ENCODE results near the gene MT1H. TPM values are rescaled to one million over a fixed set of nuclear protein-coding genes. Genes with fewer than 3 reads are reported as not detected.

Gene MT1H
- total and polyA plus RNA-seq, 2 of the 13 experiments (the other 11 are each of a cell fraction or from before 2014, with no cell fraction given), result 0.60 TPM; not detected in 1

DNA sequence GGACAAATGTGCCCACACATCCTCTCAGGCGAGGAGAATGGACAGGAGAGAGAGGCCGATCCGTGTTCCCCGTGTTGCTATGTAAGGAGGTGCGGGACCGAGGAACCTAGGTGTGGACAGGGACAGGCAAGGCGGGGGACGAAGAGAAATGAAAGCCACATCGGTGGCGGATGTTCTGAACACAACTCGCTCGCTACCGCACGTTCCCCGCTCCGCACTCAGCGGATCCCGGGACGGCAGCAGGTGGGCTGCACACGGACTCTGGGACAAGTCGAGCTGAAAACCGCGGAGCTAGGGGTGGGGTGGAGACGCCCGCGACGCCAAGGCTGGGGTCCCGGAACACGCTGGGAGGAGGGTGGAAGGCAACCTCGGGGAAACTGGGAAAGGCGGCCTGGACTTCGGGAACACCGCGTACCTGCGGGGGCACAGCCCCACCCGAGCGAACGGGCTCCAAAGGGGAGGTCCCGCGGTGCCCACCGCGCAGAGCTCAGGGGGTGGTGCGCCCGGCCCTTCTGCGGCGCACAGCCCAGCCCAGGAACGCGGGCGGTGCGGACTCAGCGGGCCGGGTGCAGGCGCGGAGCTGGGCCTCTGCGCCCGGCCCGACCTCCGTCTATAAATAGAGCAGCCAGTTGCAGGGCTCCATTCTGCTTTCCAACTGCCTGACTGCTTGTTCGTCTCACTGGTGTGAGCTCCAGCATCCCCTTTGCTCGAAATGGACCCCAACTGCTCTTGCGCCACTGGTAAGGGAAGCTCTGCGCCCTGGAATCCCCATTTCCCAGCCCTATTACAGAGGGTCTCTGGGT, 44.3 kb upstream of the MT1H start, which contains the start of gene MT1E (continued):
- TF ChIP-seq, protein P1, sequence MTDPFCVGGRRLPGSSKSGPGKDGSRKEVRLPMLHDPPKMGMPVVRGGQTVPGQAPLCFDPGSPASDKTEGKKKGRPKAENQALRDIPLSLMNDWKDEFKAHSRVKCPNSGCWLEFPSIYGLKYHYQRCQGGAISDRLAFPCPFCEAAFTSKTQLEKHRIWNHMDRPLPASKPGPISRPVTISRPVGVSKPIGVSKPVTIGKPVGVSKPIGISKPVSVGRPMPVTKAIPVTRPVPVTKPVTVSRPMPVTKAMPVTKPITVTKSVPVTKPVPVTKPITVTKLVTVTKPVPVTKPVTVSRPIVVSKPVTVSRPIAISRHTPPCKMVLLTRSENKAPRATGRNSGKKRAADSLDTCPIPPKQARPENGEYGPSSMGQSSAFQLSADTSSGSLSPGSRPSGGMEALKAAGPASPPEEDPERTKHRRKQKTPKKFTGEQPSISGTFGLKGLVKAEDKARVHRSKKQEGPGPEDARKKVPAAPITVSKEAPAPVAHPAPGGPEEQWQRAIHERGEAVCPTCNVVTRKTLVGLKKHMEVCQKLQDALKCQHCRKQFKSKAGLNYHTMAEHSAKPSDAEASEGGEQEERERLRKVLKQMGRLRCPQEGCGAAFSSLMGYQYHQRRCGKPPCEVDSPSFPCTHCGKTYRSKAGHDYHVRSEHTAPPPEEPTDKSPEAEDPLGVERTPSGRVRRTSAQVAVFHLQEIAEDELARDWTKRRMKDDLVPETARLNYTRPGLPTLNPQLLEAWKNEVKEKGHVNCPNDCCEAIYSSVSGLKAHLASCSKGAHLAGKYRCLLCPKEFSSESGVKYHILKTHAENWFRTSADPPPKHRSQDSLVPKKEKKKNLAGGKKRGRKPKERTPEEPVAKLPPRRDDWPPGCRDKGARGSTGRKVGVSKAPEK (CRISPR knock-in tag; IDR thresholded peaks at IDR 0.05; ENCODE audit: borderline replicate concordance), result peak; percentile 77; the same call in 1 of the 2 replicates
- TF ChIP-seq IKZF4 (CRISPR knock-in tag; IDR thresholded peaks at IDR 0.05; ENCODE audit: borderline replicate concordance, low read depth, not compliant biosample characterization), result no peak
- no peak for TF ChIP-seq HDAC6 (IDR thresholded peaks at IDR 0.05; ENCODE audit: low read depth, low read length)
- TF ChIP-seq ZMYM4 (CRISPR knock-in tag; IDR thresholded peaks at IDR 0.05), result peak; percentile 27; the same call in 1 of the 2 replicates
- TF ChIP-seq NFE2L2 (IDR thresholded peaks at IDR 0.05; ENCODE audit: low read length), result no peak

DNA sequence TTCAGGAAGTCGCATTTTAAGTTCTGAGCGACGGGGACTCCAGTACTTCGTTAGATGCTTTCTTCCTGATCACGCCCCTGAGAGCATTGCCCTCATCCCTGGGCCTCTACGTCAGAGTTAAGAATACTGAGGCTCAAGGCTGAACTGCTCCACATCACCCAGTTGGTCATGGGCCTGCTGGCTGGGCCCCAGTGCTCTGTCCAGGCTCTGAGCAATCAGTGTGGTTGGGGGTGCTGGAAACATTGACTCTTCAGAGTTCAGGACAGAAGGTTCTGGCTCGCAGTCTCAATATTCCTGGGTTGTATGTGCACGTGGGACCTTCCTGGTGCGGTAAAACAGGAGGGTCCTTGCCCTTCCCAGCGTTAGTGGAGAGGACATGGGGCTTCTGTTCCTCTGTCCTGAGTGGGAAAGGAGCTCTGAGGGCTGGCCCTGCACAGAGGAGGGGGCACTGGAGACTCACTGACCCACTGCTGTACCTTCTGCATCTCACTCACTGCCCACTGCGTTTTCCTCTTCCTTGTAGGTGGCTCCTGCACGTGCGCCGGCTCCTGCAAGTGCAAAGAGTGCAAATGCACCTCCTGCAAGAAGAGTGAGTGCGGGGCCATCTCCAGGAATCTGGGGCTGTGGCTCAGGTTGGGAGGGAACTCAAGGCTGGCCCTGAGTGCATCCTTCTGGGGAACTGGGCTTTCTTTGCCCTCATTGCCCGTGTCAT, 43.5 kb upstream of the MT1H start:
- WGBS (ENCODE audit: low lambda C conversion rate), result 31% methylated on average over 16 of the region's 16 CpGs
- Histone ChIP-seq H3K9ac (ENCODE audit: insufficient read depth, low read depth, low read length) (peak overlapping the region; percentile 64), H3K4me2 (ENCODE audit: low read depth, low read length) (peak overlapping the region; percentile 97), H3K9me3 (ENCODE audit: low read length) (no peaks in the 10 kb centered on the region), H2AFZ (ENCODE audit: low read length) (no peak overlapping the region), H3K4me1 (ENCODE audit: insufficient read depth, low read length) (peaks cover 60% of the 10 kb centered on the region), H3K79me2 (ENCODE audit: insufficient read depth, low read length) (no peaks in the 10 kb centered on the region), H3K4me3 (replicated peaks in 1 of 3; ENCODE audit: insufficient read depth in 1 of 3, low read depth in 2 of 3, low read length in 3 of 3) (peak overlapping the region; percentile 63 to 88 (median 72)), H4K20me1 (ENCODE audit: insufficient read depth, low read length) (no peaks in the 10 kb centered on the region), H3K36me3 (replicated peaks in 1 of 2; ENCODE audit: control insufficient read depth in 1 of 2, insufficient read depth in 2 of 2, low read length in 2 of 2) (no peaks in the 10 kb centered on the region), H3K27ac (ENCODE audit: extremely low read length, insufficient read depth, low read length) (no peak overlapping the region), H3K27me3 (ENCODE audit: control insufficient read depth in 1 of 2, insufficient read depth in 2 of 2, low read length in 2 of 2) (peaks cover 0 to 41% of the 10 kb centered on the region in 2 experiments; a peak in 3 of 5 replicates)
- FAIRE-seq (peak; percentile 56), ATAC-seq (peak; percentile 41), DNase-seq (ENCODE audit: low spot score) (no peak)
- ChIA-PET POLR2A (interaction anchor here (0.9 to 4.8 kb wide), 9 partner anchors 11 to 57 kb away, joined by 3 to 83 read pairs (median 5); partner anchors contain the start of genes MT1F and MT2A), CTCF (ENCODE audit: low intra/inter-chr PET ratio, low total read pairs) (no interaction called here)
- TSS peak; percentile 98 for BruUV-seq (replicated peaks)
- in situ Hi-C loops (cut with HindIII; ENCODE audit: extremely low pct_ligation_motif_present, low pct_unique_long_range_greater_than_20kb), result no loop called here
- intact Hi-C loops (cut with micrococcal nuclease; ENCODE audit: unreplicated experiment), result loop anchor here (2.0 kb wide), 1 partner anchor 17 kb away; the partner anchor contains the start of gene MT2A
- TF ChIP-seq, protein P2, sequence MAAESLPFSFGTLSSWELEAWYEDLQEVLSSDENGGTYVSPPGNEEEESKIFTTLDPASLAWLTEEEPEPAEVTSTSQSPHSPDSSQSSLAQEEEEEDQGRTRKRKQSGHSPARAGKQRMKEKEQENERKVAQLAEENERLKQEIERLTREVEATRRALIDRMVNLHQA (CRISPR knock-in tag; IDR thresholded peaks at IDR 0.05), result no peak
- TF ChIP-seq XRCC5 (optimal IDR thresholded peaks at IDR 0.05; ENCODE audit: low read length) (peak; percentile 2), AGO1 (IDR thresholded peaks at IDR 0.05; ENCODE audit: low read depth, low read length, poor library complexity, severe bottlenecking) (no peak), CBFB (CRISPR knock-in tag; IDR thresholded peaks at IDR 0.05) (no peak), U2AF1 (optimal IDR thresholded peaks at IDR 0.05; ENCODE audit: low read depth, low read length) (no peak), SOX6 (IDR thresholded peaks at IDR 0.05) (no peak), SOX6 (CRISPR knock-in tag; IDR thresholded peaks at IDR 0.05) (0 out of 2 replicates have a peak, but pooled peaks have one; percentile 6), ZNF781 (CRISPR knock-in tag; IDR thresholded peaks at IDR 0.05; ENCODE audit: borderline replicate concordance, not compliant biosample characterization) (no peak), ZNF572 (CRISPR knock-in tag; IDR thresholded peaks at IDR 0.05) (0 out of 2 replicates have a peak, but pooled peaks have one; percentile 57), SMYD3 (CRISPR knock-in tag; IDR thresholded peaks at IDR 0.05) (no peak), ZNF317 (CRISPR knock-in tag; IDR thresholded peaks at IDR 0.05) (no peak), RBM22 (optimal IDR thresholded peaks at IDR 0.05; ENCODE audit: low read length) (no peak), ZSCAN25 (CRISPR knock-in tag; IDR thresholded peaks at IDR 0.05) (0 out of 2 replicates have a peak, but pooled peaks have one; percentile 47), ZNF274 (CRISPR knock-in tag; IDR thresholded peaks at IDR 0.05) (peak; percentile 21; the same call in 1 of the 2 replicates)

Data from HepG2 (cell line).